ENCODE results near the gene ZHX3. TPM values are rescaled to one million over a fixed set of nuclear protein-coding genes. Genes with fewer than 3 reads are reported as not detected.

ZHX3 gene
- total and polyA plus RNA-seq, 10 of the 15 experiments (the other 5 are each of a cell fraction or from before 2014, with no cell fraction given) = 1.3 to 14.0 (median 5.0) TPM

GRCh38 chr20:41331731-41332130 lies 14.2 kb upstream of the ZHX3 start:
- intact Hi-C loops (cut with micrococcal nuclease; ENCODE audit: unreplicated experiment) (no loop called here), in situ Hi-C loops (cut with MboI) (no loop called here)
- H3K4me3 ChIP-seq = no peak overlapping the region
- ChIA-PET CTCF (interaction anchor here (1.4 to 1.6 kb wide), 2 partner anchors 197 to 362 kb away, joined by 3 to 5 read pairs; no protein-coding TSS in a partner anchor), RAD21 (ENCODE audit: unreplicated experiment) (interaction anchor here (1.3 kb wide), 1 partner anchor 9 kb away, joined by 4 read pairs; no protein-coding TSS in a partner anchor), POLR2A (no interaction called here), SMC1A (ENCODE audit: uncharacterized antibody, unreplicated experiment) (no interaction called here)
- H3K27me3 ChIP-seq (replicated peaks in 1 of 2; ENCODE audit: control insufficient read depth in 2 of 2, insufficient read depth in 2 of 2, low read length in 1 of 2) = no peaks in the 10 kb centered on the region
- no peak for ATAC-seq
- TF ChIP-seq SUPT20H (IDR thresholded peaks at IDR 0.05; ENCODE audit: borderline replicate concordance, control insufficient read depth, low read depth, low read length) = no peak
- no peak for TF ChIP-seq EED (IDR thresholded peaks at IDR 0.05; ENCODE audit: low read depth)
- TF ChIP-seq TAF1 (IDR thresholded peaks at IDR 0.05; ENCODE audit: borderline replicate concordance, low read depth, low read length) = no peak
- TF ChIP-seq SREBF2 (IDR thresholded peaks at IDR 0.05; ENCODE audit: low read length) = no peak
- no peak for TF ChIP-seq SPI1 (IDR thresholded peaks at IDR 0.05; ENCODE audit: borderline replicate concordance, insufficient read depth, low read depth, low read length)
- no peak for TF ChIP-seq BACH1 (IDR thresholded peaks at IDR 0.05; ENCODE audit: borderline replicate concordance)
- no peak for TF ChIP-seq PAX8 (IDR thresholded peaks at IDR 0.05)
- no peak for TF ChIP-seq PRDM15 (CRISPR knock-in tag; IDR thresholded peaks at IDR 0.05)
- no peak for DNase-seq (ENCODE audit: low read depth, low spot score)
- H3K9ac ChIP-seq (ENCODE audit: control insufficient read depth, insufficient read depth, low read length) = no peak overlapping the region
- no peaks in the 10 kb centered on the region for H3K9me3 ChIP-seq (replicated peaks; ENCODE audit: control insufficient read depth, insufficient read depth, low read length)
- no peak for FAIRE-seq
- H4K20me1 ChIP-seq (ENCODE audit: control insufficient read depth, insufficient read depth) = no peaks in the 10 kb centered on the region
- no peaks in the 10 kb centered on the region for H3K36me3 ChIP-seq (ENCODE audit: control insufficient read depth in 2 of 2, insufficient read depth in 2 of 2, low read length in 1 of 2)
- no TSS peak for BruUV-seq (replicated peaks)
- no peak overlapping the region for H3K4me2 ChIP-seq (ENCODE audit: control insufficient read depth, insufficient read depth)
- no peak overlapping the region for H3K27ac ChIP-seq (ENCODE audit: control insufficient read depth, insufficient read depth)
- 53% methylated on average over 4 of the region's 4 CpGs for WGBS (ENCODE audit: insufficient coverage, insufficient replicate concordance, low lambda C conversion rate, missing lambda C conversion rate)
- H3K4me1 ChIP-seq (ENCODE audit: control insufficient read depth, insufficient read depth, low read length) = peaks cover 6% of the 10 kb centered on the region
- H2AFZ ChIP-seq (ENCODE audit: control insufficient read depth, low read depth, low read length) = no peak overlapping the region
- no peaks in the 10 kb centered on the region for H3K79me2 ChIP-seq (ENCODE audit: control insufficient read depth, insufficient read depth, low read length)
